OCI-LY7 (cell line): ENCODE results near the gene CHST11. TPM values are rescaled to one million over a fixed set of nuclear protein-coding genes. Genes with fewer than 3 reads are reported as not detected.

Experiments
- Bru-seq: library from RNA; stranded (reverse); fragments of 400-500 nt; gene quantifications from one replicate; lab custom pipeline; 2021; lab: Mats Ljungman, UMichigan
- BruChase-seq, 2 experiments: library from RNA; stranded (reverse); fragments of 400-500 nt; gene quantifications; one replicate each; lab custom pipeline; 2021; lab: Mats Ljungman, UMichigan
- BruUV-seq: library from RNA; stranded (reverse); fragments of 400-500 nt; replicated peaks from 2 replicates; lab custom pipeline; 2021; lab: Mats Ljungman, UMichigan
- CTCF ChIA-PET: fragments of 300-600 bp; sonication (Branson Sonifier 250); formaldehyde crosslinking; loops from one replicate; lab custom pipeline; 2022; ENCODE audit warnings: antibody characterized with exemption; ENCODE audit not compliant: unreplicated experiment; lab: Charles Lee
- POLR2A ChIA-PET: fragments of 300-600 bp; sonication (Branson Sonifier 250); formaldehyde crosslinking; loops from one replicate; lab custom pipeline; 2022; ENCODE audit warnings: antibody characterized with exemption; lab: Charles Lee
- DNase-seq: peaks from one replicate; pipeline ENCODE4 v3.0.0-alpha.2; 2015; ENCODE audit warnings: low spot score
- H2AFZ ChIP-seq: fragments of 200-600 bp; sonication (generic), shearing (Covaris generic); 2 replicates; pipeline ENCODE4 v1.6.1; 2014; ENCODE audit warnings: mild to moderate bottlenecking, antibody characterized with exemption, low read length, moderate library complexity
- H3K27ac ChIP-seq: fragments of 200-600 bp; sonication (generic); 2 replicates; pipeline ENCODE4 v1.5.1; 2014; ENCODE audit warnings: mixed run types, low read depth, mild to moderate bottlenecking, moderate library complexity, low read length, inconsistent platforms; ENCODE audit not compliant: poor library complexity, severe bottlenecking
- H3K36me3 ChIP-seq: fragments of 200-600 bp; sonication (generic); 2 replicates; pipeline ENCODE4 v1.6.1; 2014; ENCODE audit warnings: mild to moderate bottlenecking, antibody characterized with exemption, low read length, moderate library complexity, mixed read lengths; ENCODE audit not compliant: insufficient read depth
- H3K4me1 ChIP-seq: fragments of 200-600 bp; sonication (generic); 2 replicates; pipeline ENCODE4 v1.5.1; 2014; ENCODE audit warnings: mild to moderate bottlenecking, low read length; ENCODE audit not compliant: insufficient read depth, poor library complexity, severe bottlenecking
- H3K4me2 ChIP-seq: fragments of 200-600 bp; sonication (generic); 2 replicates; pipeline ENCODE4 v1.6.1; 2014; ENCODE audit warnings: mild to moderate bottlenecking, low read length
- H3K4me3 ChIP-seq: fragments of 200-600 bp; sonication (generic); 2 replicates; pipeline ENCODE4 v1.5.1; 2014; ENCODE audit warnings: mild to moderate bottlenecking, low read depth, low read length; ENCODE audit not compliant: poor library complexity, severe bottlenecking
- H3K79me2 ChIP-seq: fragments of 200-600 bp; sonication (generic); 2 replicates; pipeline ENCODE4 v1.6.1; 2016; ENCODE audit warnings: low read depth, mild to moderate bottlenecking, low read length, moderate library complexity, mixed read lengths; ENCODE audit not compliant: insufficient read depth
- H3K9me2 ChIP-seq: fragments of 200-600 bp; sonication (generic); 2 replicates; pipeline ENCODE4 v1.6.1; 2016; ENCODE audit warnings: mild to moderate bottlenecking, low read length, mixed read lengths; ENCODE audit not compliant: insufficient read depth
- H3K9me3 ChIP-seq: fragments of 200-600 bp; sonication (generic); 2 replicates; pipeline ENCODE4 v1.6.1; 2014; ENCODE audit warnings: mild to moderate bottlenecking, mixed run types, low read length, mixed read lengths
- H4K20me1 ChIP-seq: fragments of 200-600 bp; sonication (generic); 2 replicates; pipeline ENCODE4 v1.6.1; 2014; ENCODE audit warnings: mild to moderate bottlenecking, antibody characterized with exemption, low read length, moderate library complexity, mixed read lengths; ENCODE audit not compliant: insufficient read depth
- CTCF ChIP-seq: fragments of 200-600 bp; sonication (generic); conservative IDR thresholded peaks from 2 replicates; pipeline ENCODE4 v1.5.1; 2014; ENCODE audit warnings: mild to moderate bottlenecking, antibody characterized with exemption, low read length, moderate library complexity, mixed read lengths
- EZH2phosphoT487 ChIP-seq: fragments of 200-600 bp; sonication (generic); IDR thresholded peaks from 2 replicates; pipeline ENCODE4 v1.6.1; 2018; ENCODE audit warnings: low read depth, borderline replicate concordance, mild to moderate bottlenecking, mixed run types, antibody characterized with exemption, low read length, moderate library complexity, mixed read lengths
- intact Hi-C: fragments of 100-400 bp; cut with micrococcal nuclease; formaldehyde crosslinking; loops from one replicate; pipeline ENCODE4 v1.10.0; 2022; ENCODE audit not compliant: unreplicated experiment
- long read RNA-seq: library from polyadenylated mRNA; stranded (forward); transcript quantifications from one replicate; pipeline ENCODE4 v2.0.0, GENCODE V29; 2022
- total RNA-seq, 2 experiments: library from RNA; depleted of rRNA in 1 of 2; stranded (reverse); fragments of >200 nt in 1 of 2; shearing (Covaris generic) in 1 of 2; gene quantifications; 2 replicates each; pipeline ENCODE4 v1.2.3, GENCODE V29; 2014 to 2022

The CHST11 gene
- total RNA-seq (2014; rRNA removed; shearing (Covaris generic)): 35.8 and 41.6 TPM in 2 replicates
- 15.2 and 16.8 TPM in 2 replicates for total RNA-seq (2022)
- percentile 70 among the genes with signal in this experiment for Bru-seq, nascent RNA
- BruChase-seq, experiment 1, labeled RNA remaining after a 6-hour chase: percentile 77 among the genes with signal in this experiment
- BruChase-seq, experiment 2, labeled RNA remaining after a 2-hour chase: percentile 67 among the genes with signal in this experiment
- long read RNA-seq, full-length matches to known transcripts: 9 of 20 reads
- long read RNA-seq, partial matches to known transcripts: 0 of 20 reads
- long read RNA-seq, other reads (novel, unspliced or antisense): 11 of 20 reads

DNA sequence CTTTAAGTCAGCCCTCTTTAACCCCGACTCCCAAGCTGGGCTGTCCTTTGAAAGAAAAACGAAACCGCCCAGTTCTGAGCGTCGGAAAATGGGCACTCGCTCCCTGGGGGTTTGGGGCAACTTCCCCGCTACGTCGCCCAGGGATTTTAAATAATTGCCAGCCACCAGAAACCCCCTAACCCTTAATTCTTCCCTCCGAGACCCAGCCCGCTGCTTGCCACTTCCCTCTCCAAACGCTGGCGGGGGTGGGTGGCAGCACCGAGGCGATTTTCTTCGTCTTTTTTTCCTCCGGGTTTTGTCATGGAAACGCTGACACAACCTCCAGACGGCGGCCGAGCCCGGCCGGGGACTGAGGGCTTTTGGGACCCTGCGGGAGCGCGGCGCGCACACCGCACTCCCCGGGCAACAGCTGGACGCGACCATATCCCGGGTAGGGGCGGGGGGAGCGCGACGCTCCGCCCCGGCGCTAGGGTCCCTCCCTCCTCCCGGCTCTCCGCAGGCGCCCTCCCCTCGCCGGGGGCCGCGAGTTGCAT is at the start of gene CHST11:
TSS of gene CHST11 (plus strand) at position 532 of the 533 bp plus-strand sequence.
- ChIA-PET POLR2A (no interaction called here), CTCF (no interaction called here)
- intact Hi-C loops: loop anchor here (2.0 to 10.0 kb wide), 11 partner anchors 22 to 651 kb away; partner anchors contain the start of genes NOPCHAP1 and WASHC4
- H2AFZ ChIP-seq: peak within 1 kb of the TSS; percentile 78; the same call in 1 of the 2 replicates
- peaks cover 9% of the 10 kb centered on the region; the same call in 1 of the 2 replicates for H4K20me1 ChIP-seq
- TF ChIP-seq CTCF (peak; percentile 59), EZH2phosphoT487 (no peak)
- H3K4me1 ChIP-seq: peaks cover 41% of the 10 kb centered on the region
- peak within 1 kb of the TSS; percentile 64 for H3K27ac ChIP-seq
- H3K4me2 ChIP-seq: peak within 1 kb of the TSS; percentile 80
- BruUV-seq: no TSS peak
- H3K9me3 ChIP-seq: no peaks in the 10 kb centered on the region
- H3K36me3 ChIP-seq: no peaks in the 10 kb centered on the region; the same call in 1 of the 2 replicates
- H3K9me2 ChIP-seq: no peaks in the 10 kb centered on the region
- DNase-seq: peak; percentile 92
- peak within 1 kb of the TSS; percentile 79 for H3K4me3 ChIP-seq
- peaks cover 45% of the 10 kb centered on the region for H3K79me2 ChIP-seq

- DNase-seq: no peak
- Histone ChIP-seq H2AFZ (no peak overlapping the region), H3K4me3 (no peak overlapping the region), H3K79me2 (no peaks in the 10 kb centered on the region), H3K27ac (no peak overlapping the region), H3K36me3 (no peaks in the 10 kb centered on the region), H3K4me1 (no peaks in the 10 kb centered on the region), H3K4me2 (no peak overlapping the region), H3K9me3 (no peaks in the 10 kb centered on the region), H4K20me1 (no peaks in the 10 kb centered on the region), H3K9me2 (no peaks in the 10 kb centered on the region)
- TF ChIP-seq EZH2phosphoT487: no peak
- no peak for TF ChIP-seq CTCF
- intact Hi-C loops: no loop called here
- ChIA-PET CTCF (no interaction called here), POLR2A (interaction anchor here (1.0 kb wide), 1 partner anchor 29 kb away, joined by 3 read pairs; no protein-coding TSS in a partner anchor)
- BruUV-seq: no TSS peak
Measured at GRCh38 chr12:104407438-104407837, 49.3 kb upstream of the CHST11 start.

DNA sequence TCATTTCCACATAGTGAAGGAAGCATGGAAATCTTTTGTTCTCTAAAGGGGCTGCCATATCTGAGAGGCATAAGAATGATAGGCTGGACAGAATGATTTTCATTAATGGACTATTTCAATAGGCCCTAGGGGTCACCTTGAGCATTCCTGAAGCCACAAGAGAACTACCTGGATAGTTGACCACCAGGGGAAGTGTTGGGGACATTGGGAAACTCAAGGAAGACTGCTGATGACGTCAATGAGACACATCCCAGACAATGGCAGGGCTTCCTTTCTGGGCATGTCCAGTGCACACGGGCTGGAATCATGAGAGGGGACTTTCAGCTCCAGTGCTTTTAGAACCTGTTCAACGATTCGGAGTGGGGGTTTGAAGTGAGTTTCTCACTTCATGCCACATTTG is 48.8 kb upstream of the CHST11 start:
- H3K79me2 ChIP-seq: no peaks in the 10 kb centered on the region
- no peaks in the 10 kb centered on the region for H3K9me3 ChIP-seq
- DNase-seq: no peak
- no peaks in the 10 kb centered on the region for H3K4me1 ChIP-seq
- intact Hi-C loops: no loop called here
- H3K27ac ChIP-seq: no peak overlapping the region
- H3K9me2 ChIP-seq: no peaks in the 10 kb centered on the region
- no peaks in the 10 kb centered on the region for H3K36me3 ChIP-seq
- H3K4me3 ChIP-seq: no peak overlapping the region
- H3K4me2 ChIP-seq: no peak overlapping the region
- BruUV-seq: no TSS peak
- H2AFZ ChIP-seq: no peak overlapping the region
- ChIA-PET CTCF (no interaction called here), POLR2A (interaction anchor here (0.6 to 1.0 kb wide), 2 partner anchors 28 to 552 kb away, joined by 3 to 5 read pairs; no protein-coding TSS in a partner anchor)
- H4K20me1 ChIP-seq: no peaks in the 10 kb centered on the region
- TF ChIP-seq CTCF (no peak), EZH2phosphoT487 (no peak)
